GM13977 (cell line): ENCODE measurements around the gene TSKU.
"Not testable (repeated sequence)": the region's sequence is repeated elsewhere in the genome, so short reads cannot be mapped to it uniquely, and the experiment has no call there.

Source experiments
- DNase-seq: peaks from one replicate; pipeline ENCODE4 v3.0.0; 2012; ENCODE audit warnings: low spot score
- in situ Hi-C: fragments of 300-500 bp; cut with MboI; formaldehyde crosslinking; loops from one replicate; pipeline ENCODE4 v1.12.0; 2022; ENCODE audit warnings: low sequenced_read_pairs, low pct_unique_long_range_greater_than_20kb, mixed read lengths, inconsistent platforms; ENCODE audit not compliant: unreplicated experiment
- TF ChIP-seq, protein P1 (sequence below): IDR thresholded peaks from 2 replicates; pipeline ENCODE4 v1.5.1; 2012; ENCODE audit warnings: mild to moderate bottlenecking, control low read depth; ENCODE audit not compliant: insufficient read depth; ENCODE audit errors: extremely low read depth, missing control alignments

The TSKU gene

GRCh38 chr11:76787911-76788596, 4.9 kb downstream of the TSKU start:
- in situ Hi-C loops = no loop called here
- TF ChIP-seq, protein P1, sequence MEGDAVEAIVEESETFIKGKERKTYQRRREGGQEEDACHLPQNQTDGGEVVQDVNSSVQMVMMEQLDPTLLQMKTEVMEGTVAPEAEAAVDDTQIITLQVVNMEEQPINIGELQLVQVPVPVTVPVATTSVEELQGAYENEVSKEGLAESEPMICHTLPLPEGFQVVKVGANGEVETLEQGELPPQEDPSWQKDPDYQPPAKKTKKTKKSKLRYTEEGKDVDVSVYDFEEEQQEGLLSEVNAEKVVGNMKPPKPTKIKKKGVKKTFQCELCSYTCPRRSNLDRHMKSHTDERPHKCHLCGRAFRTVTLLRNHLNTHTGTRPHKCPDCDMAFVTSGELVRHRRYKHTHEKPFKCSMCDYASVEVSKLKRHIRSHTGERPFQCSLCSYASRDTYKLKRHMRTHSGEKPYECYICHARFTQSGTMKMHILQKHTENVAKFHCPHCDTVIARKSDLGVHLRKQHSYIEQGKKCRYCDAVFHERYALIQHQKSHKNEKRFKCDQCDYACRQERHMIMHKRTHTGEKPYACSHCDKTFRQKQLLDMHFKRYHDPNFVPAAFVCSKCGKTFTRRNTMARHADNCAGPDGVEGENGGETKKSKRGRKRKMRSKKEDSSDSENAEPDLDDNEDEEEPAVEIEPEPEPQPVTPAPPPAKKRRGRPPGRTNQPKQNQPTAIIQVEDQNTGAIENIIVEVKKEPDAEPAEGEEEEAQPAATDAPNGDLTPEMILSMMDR = no peak
- no peak for DNase-seq

- DNase-seq = no peak
- in situ Hi-C loops = no loop called here
- TF ChIP-seq, protein P1 = no peak
Observed at GRCh38 chr11:76788661-76789442, 5.7 kb downstream of the TSKU start.

- TF ChIP-seq, protein P1 = no peak
- in situ Hi-C loops = no loop called here
- no peak for DNase-seq
Observed at GRCh38 chr11:76789443-76789719, 6.2 kb downstream of the TSKU start.

- no peak for DNase-seq
- TF ChIP-seq, protein P1 = no peak
- in situ Hi-C loops = loop anchor here (10.0 kb wide), 1 partner anchor 65 kb away; no protein-coding TSS in a partner anchor
Observed at GRCh38 chr11:76790251-76790650, 7.1 kb downstream of the TSKU start.

GRCh38 chr11:76791002-76791770, 8.0 kb downstream of the TSKU start:
- in situ Hi-C loops = loop anchor here (10.0 kb wide), 1 partner anchor 66 kb away; no protein-coding TSS in a partner anchor
- not testable (repeated sequence) for DNase-seq

- DNase-seq = no peak
- in situ Hi-C loops = loop anchor here (10.0 kb wide), 1 partner anchor 67 kb away; no protein-coding TSS in a partner anchor
- TF ChIP-seq, protein P1 = no peak
Observed at GRCh38 chr11:76791861-76792260, 8.7 kb downstream of the TSKU start.
